Upper lobe of left lung (tissue), 4 donors: ENCODE data around the gene BCOR.

ENCODE experiments used
- EP300 ChIP-seq, 4 donors: sonication (generic); formaldehyde crosslinking; IDR thresholded peaks; one replicate each; pipeline ENCODE4 v1.5.1; 2017; ENCODE audit warnings: antibody characterized with exemption in 4 of 4, control low read depth in 2 of 4
- POLR2A ChIP-seq, 4 donors: fragments of 450-650 bp; IDR thresholded peaks; one replicate each; pipeline ENCODE4 v1.5.1; 2016 to 2017; ENCODE audit warnings: antibody characterized with exemption in 4 of 4, mild to moderate bottlenecking in 2 of 4
- POLR2AphosphoS5 ChIP-seq, 2 donors: sonication (generic); formaldehyde crosslinking; IDR thresholded peaks; one replicate each; pipeline ENCODE4 v1.5.1; 2017; ENCODE audit warnings: antibody characterized with exemption in 2 of 2
- TF ChIP-seq, protein P1 (sequence below), 6 experiments: fragments of 450-650 bp in 4 of 6; fragments of 200-600 bp in 2 of 6; sonication (generic) in 2 of 6; IDR thresholded peaks; one replicate each; pipeline ENCODE4 v1.5.1; 2016 to 2019; ENCODE audit warnings: antibody characterized with exemption in 6 of 6

- TF ChIP-seq POLR2A (IDR thresholded peaks at IDR 0.05) (peak in 1 of 4 donors; percentile 50), EP300 (IDR thresholded peaks at IDR 0.05) (no peak), POLR2AphosphoS5 (IDR thresholded peaks at IDR 0.05) (no peak)
- TF ChIP-seq, protein P1, sequence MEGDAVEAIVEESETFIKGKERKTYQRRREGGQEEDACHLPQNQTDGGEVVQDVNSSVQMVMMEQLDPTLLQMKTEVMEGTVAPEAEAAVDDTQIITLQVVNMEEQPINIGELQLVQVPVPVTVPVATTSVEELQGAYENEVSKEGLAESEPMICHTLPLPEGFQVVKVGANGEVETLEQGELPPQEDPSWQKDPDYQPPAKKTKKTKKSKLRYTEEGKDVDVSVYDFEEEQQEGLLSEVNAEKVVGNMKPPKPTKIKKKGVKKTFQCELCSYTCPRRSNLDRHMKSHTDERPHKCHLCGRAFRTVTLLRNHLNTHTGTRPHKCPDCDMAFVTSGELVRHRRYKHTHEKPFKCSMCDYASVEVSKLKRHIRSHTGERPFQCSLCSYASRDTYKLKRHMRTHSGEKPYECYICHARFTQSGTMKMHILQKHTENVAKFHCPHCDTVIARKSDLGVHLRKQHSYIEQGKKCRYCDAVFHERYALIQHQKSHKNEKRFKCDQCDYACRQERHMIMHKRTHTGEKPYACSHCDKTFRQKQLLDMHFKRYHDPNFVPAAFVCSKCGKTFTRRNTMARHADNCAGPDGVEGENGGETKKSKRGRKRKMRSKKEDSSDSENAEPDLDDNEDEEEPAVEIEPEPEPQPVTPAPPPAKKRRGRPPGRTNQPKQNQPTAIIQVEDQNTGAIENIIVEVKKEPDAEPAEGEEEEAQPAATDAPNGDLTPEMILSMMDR (IDR thresholded peaks at IDR 0.05), result no peak
These were observed 8.3 kb upstream of the BCOR start for GRCh38 chrX:40105835-40106675.
